LNCAP (cell line): ENCODE data around the gene ALKBH5.

Experiments
- TF ChIP-seq, protein P1 (sequence below): fragments of 450-650 bp; IDR thresholded peaks from 2 replicates; pipeline ENCODE4 v1.5.1; 2017; ENCODE audit warnings: mild to moderate bottlenecking

The ALKBH5 gene

DNA sequence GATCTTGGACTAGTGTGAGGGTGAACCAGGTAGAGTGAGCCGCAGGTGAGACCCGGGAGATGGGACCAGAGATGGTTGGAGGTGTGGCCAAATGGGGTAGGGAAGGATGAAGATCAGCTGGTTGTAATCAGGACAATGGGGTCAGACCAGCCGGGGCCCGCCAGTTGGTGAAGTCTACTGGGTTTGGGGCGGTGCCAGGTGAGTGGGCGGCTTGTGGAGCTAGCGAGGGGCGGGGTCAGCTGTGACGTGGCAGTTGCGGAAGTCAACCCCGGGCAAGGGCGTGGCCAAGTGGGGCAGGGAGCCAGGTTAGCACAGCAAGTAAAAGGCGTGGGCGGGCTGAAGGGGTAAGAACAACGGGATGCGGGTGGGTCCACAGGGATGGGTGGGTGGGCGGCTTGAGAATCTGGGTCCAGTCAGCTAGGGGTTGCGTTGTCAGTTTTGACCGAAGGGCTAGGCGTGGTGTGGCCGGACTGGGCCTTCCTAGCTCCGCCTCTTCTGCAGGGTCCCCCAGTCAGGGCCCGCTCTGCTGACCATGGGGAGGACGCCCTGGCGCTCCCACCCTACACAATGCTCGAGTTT, 25.5 kb upstream of the ALKBH5 start:
- TF ChIP-seq, protein P1, sequence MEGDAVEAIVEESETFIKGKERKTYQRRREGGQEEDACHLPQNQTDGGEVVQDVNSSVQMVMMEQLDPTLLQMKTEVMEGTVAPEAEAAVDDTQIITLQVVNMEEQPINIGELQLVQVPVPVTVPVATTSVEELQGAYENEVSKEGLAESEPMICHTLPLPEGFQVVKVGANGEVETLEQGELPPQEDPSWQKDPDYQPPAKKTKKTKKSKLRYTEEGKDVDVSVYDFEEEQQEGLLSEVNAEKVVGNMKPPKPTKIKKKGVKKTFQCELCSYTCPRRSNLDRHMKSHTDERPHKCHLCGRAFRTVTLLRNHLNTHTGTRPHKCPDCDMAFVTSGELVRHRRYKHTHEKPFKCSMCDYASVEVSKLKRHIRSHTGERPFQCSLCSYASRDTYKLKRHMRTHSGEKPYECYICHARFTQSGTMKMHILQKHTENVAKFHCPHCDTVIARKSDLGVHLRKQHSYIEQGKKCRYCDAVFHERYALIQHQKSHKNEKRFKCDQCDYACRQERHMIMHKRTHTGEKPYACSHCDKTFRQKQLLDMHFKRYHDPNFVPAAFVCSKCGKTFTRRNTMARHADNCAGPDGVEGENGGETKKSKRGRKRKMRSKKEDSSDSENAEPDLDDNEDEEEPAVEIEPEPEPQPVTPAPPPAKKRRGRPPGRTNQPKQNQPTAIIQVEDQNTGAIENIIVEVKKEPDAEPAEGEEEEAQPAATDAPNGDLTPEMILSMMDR, result no peak

GRCh38 chr17:18159551-18160120, 24.0 kb upstream of the ALKBH5 start:
- TF ChIP-seq, protein P1, result no peak

GRCh38 chr17:18160128-18160856, 23.3 kb upstream of the ALKBH5 start:
- TF ChIP-seq, protein P1, result no peak

- TF ChIP-seq, protein P1, result no peak
These were observed 22.2 kb upstream of the ALKBH5 start for GRCh38 chr17:18161207-18162145.

DNA sequence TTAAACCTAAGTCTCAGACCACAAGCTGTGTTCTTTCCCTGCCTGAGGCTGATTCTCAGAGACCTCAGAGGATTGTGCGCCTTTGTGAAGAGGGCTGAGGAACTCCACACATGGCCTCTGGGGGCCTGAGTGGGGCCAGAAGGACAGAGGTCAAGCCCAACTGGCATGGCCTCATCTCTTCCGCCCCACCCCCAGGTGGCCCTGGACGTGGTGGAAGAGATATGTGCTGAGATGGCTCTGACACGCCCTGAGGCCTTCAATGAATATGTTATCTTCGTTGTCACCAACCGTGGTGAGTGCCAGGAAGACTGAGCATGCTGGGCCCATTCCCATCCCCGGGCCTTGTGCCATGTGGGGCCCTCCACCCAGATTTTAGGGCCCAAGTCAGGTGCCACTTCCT, 20.1 kb upstream of the ALKBH5 start:
- TF ChIP-seq, protein P1, result no peak

GRCh38 chr17:18166894-18167293, 16.7 kb upstream of the ALKBH5 start:
- TF ChIP-seq, protein P1, result peak; percentile 52; the same call in 1 of the 2 replicates

DNA sequence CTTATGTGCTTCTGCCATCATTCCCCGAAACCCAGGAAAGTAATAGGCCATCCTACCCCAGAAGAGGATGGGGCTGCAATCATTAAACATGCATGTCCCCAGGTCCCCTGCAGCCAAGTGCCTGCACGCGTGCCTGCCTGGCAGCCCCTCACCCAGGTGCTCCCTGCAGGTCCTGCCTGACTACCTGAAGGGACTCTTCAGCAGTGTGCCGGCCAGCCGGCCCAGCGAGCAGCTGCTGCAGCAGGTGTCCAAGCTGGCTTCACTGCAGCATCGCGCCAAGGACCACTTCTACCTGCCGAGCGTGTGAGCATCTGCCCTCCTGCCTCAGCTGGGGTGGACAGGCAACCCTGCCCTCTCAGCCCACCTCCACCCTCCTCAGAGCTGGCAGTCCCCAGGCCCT, 16.2 kb upstream of the ALKBH5 start:
- TF ChIP-seq, protein P1, result no peak
